H1 (cell line): ENCODE measurements around the gene POU2F2.

Source experiments
- BRCA1 ChIP-seq: IDR thresholded peaks from 2 replicates; pipeline ENCODE4 v1.6.1; 2012; ENCODE audit warnings: low read depth, low read length, improper control_type of control experiment
- CREB1 ChIP-seq: IDR thresholded peaks from 2 replicates; pipeline ENCODE4 v1.6.1; 2012; ENCODE audit warnings: inconsistent platforms
- CTCF ChIP-seq, 3 experiments: IDR thresholded peaks; 1 replicate in 2 of 3; 2 replicates in 1 of 3; pipeline versions ENCODE4 v1.5.1 to v1.6.1; 2011; ENCODE audit warnings: low read length in 3 of 3, mild to moderate bottlenecking in 3 of 3, inconsistent platforms in 2 of 3, low read depth in 1 of 3, moderate library complexity in 1 of 3; ENCODE audit not compliant: insufficient read depth in 1 of 3; ENCODE audit errors: control extremely low read depth in 1 of 3
- EGR1 ChIP-seq: IDR thresholded peaks from 2 replicates; pipeline ENCODE4 v1.6.1; 2011; ENCODE audit warnings: low read depth, low read length, borderline replicate concordance
- MAX ChIP-seq: IDR thresholded peaks from 2 replicates; pipeline ENCODE4 v1.6.1; 2012; ENCODE audit warnings: inconsistent platforms
- POLR2A ChIP-seq, 2 experiments: IDR thresholded peaks; 1 replicate in 1 of 2; 2 replicates in 1 of 2; pipeline ENCODE4 v1.6.1; 2011; ENCODE audit warnings: low read depth in 2 of 2, low read length in 2 of 2, mild to moderate bottlenecking in 2 of 2; ENCODE audit errors: control extremely low read depth in 1 of 2
- ZNF274 ChIP-seq: IDR thresholded peaks from 2 replicates; pipeline ENCODE4 v1.7.0; 2012; ENCODE audit warnings: low read length, borderline replicate concordance; ENCODE audit errors: extremely low read depth

- TF ChIP-seq POLR2A (IDR thresholded peaks at IDR 0.05; ENCODE audit: control extremely low read depth in 1 of 2, low read depth in 2 of 2, low read length in 2 of 2) (no peak), ZNF274 (no peak), CTCF (IDR thresholded peaks at IDR 0.05; ENCODE audit: control extremely low read depth in 1 of 3, insufficient read depth in 1 of 3, low read depth in 1 of 3, low read length in 3 of 3) (no peak), MAX (no peak), CREB1 (no peak), EGR1 (no peak), BRCA1 (no peak)
These were observed 66.7 kb downstream of the POU2F2 start for GRCh38 chr19:42065511-42065910.
